ENCODE data around the gene DUSP22.

The DUSP22 gene

GRCh38 chr6:340991-341827, 48.9 kb downstream of the DUSP22 start:
- DNase-seq = no peak

- DNase-seq = no peak
Observed at GRCh38 chr6:341914-342831, 49.9 kb downstream of the DUSP22 start.

GRCh38 chr6:342832-343179, 50.5 kb downstream of the DUSP22 start:
- no peak for DNase-seq

DNA sequence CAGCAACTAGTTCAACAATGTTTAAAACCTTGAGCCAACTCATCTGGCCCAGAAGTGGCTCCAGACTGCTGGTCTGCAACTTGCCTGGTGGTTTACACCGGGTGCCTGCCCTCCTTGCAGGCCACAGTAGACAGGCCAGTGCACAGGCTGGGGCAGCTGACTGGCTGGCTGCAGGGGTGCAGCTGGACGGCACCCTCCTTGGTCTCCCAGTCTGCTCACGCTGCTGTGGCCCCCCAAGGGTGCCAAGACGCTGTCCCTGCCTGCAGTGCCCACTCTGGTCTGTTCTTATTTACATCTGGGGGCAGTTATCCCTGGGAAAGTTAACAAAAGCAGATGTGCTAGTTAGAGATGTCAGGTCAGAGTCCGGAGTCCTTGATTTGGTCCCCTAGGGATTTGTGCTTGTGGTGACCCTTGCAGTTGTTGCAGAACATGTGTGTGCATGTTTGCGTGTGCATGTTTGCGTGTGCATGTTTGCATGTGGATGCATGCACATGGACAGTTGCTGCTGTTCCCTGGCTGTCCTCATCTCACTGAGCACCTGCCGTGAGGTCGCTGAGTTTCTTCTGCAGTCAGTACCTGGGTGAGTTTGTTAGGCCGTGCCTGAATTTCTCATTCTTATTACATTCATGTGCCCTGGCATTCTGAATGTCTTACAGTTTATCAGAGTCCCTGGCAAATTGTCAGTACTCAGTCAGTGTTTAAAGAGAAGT, 51.1 kb downstream of the DUSP22 start:
- no peak for DNase-seq

- DNase-seq = no peak
Observed at GRCh38 chr6:343960-344815, 51.9 kb downstream of the DUSP22 start.

DNA sequence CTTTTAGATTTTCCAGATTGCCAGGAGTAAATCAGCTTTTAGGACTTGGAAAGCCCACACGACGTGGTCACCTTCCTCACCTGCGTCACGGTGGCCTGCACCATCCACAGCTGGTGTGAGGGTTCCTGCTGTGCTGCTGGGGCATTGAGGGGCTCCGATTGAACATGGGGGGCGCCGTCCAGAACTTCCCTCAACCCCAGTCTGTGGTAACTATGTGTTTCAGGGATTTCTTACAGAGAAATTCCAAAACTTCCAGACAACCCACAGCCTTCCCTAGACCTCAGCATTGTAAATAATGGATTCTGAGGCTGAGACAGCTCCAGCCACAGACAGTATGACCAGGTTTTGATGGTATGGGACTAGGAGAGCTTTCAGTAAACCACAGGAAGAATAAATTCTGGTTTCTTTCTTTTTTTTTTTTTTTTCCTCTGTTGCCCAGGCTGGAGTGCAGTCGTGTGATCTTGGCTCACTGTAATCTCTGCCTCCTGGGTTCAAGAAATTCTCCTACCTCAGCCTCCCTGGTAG, 52.6 kb downstream of the DUSP22 start:
- no peak for DNase-seq

DNA sequence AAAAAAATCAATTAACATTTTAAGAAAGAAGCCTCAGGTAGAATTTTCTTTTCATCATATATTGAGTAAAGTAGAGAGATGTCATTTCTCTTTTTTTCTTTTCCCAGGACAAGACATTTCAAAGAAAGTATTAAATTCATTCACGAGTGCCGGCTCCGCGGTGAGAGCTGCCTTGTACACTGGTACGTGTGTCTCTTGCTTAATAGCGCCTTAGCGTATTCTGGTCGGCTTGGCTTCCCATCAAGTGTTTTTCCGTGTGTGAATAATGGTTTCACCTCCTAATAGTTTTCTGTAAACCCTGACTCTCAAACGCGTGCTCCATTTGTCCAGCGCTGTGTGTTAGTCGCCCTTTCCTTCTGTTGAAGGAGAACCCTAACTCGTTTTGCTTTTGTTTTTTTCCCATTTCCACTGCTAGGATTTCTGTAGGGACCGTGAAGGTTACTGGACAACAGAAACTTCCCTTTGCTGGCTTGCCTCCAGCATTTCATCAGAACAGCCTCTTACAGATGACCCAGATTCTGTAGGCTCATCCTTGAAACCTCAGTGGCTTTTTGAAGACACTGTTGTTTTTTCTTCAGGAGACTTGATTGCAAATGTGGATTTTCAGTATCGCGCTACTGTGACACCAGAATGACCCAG, 53.6 kb downstream of the DUSP22 start:
- DNase-seq = no peak

GRCh38 chr6:346386-347030, 54.2 kb downstream of the DUSP22 start:
- no peak for DNase-seq

GRCh38 chr6:347232-347631, 54.9 kb downstream of the DUSP22 start:
- no peak for DNase-seq

GRCh38 chr6:347951-348859, 55.9 kb downstream of the DUSP22 start:
- no peak for DNase-seq

DNA sequence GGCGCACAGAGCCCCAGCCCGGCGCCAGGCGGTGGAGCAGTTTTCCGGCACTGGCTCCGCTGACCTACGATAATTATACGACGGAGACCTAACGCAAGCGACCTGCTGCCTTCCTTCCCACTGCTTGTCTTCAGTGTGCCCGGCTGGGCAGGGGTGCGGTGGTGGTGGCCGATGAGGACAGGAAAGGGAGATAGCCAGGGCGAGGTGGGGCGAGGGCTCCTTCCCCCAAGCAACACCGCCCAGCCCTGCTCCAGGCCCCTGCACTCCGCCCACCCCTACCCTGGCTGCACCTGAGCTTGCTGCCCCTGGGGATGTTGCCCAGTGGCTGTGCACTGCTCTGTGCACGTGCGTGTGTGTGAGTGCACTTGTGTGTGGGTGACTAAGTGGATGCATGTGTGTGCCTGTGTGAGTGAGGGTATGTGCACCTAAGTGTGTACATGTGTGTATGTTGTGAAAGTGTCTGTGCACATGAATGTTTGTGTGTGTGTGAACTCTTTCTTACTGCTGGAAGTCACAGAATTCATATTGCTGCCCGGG, 56.6 kb downstream of the DUSP22 start:
- no peak for DNase-seq

GRCh38 chr6:349491-349921, 57.2 kb downstream of the DUSP22 start:
- no peak for DNase-seq

GRCh38 chr6:350371-350770, 58.1 kb downstream of the DUSP22 start:
- no peak for DNase-seq

DNA sequence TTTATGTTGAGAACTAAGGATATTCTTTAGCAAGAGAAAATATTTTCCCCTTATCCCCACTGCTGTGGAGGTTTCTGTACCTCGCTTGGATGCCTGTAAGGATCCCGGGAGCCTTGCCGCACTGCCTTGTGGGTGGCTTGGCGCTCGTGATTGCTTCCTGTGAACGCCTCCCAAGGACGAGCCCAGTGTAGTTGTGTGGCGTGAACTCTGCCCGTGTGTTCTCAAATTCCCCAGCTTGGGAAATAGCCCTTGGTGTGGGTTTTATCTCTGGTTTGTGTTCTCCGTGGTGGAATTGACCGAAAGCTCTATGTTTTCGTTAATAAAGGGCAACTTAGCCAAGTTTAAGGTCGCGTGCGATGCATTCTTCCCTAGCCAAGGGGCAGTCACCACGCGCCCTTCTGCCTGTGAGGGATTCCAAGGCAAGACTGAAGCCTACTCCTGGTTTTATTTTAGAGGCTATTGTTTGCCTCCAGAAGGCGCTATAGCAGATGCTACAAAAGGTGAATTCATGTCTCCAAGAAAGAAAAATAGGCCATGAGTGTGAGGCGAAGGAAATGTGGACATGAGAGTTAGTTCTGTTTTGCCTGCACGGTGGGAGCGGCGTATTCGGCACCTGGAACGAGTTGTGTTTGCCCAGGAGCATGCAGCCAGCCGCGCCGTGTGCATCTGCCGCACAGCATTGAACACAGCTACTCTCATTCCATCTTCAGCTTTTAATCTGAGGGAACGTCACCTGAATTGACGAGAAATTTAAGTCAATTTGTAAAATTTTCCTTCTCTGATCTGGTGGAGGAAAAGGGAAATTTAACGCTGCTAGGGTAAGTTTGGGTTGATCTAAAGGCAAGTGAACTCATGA, 59.0 kb downstream of the DUSP22 start:
- no peak for DNase-seq

DNA sequence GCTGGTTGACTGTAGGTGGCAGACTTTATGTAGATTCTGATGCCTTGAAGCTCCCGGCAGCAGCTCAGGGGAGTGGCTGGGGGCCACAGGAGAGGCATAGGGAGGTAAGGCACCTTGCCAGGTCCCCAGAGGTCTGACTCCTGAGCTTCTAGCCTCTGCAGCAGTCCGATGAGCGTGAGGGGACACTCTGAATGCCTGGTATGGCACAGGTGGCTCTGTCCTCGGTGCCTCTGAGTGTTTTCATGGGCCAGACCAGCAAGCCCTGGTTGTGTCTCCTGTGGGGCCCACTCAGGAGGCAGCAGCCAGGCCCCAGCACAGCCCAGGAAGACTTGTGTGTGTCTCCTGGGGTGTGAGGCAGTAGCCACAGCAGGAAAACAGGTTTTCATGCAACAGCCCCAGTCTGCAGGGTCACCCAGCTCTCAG, 59.6 kb downstream of the DUSP22 start:
- DNase-seq = no peak

GRCh38 chr6:352474-352873, 60.2 kb downstream of the DUSP22 start:
- DNase-seq = no peak

- DNase-seq = no peak
Observed at GRCh38 chr6:352896-353470, 60.7 kb downstream of the DUSP22 start.
